Upper lobe of left lung (tissue), 4 donors: ENCODE measurements around the gene MRPL17.

Source experiments
- CTCF ChIP-seq, 6 experiments: fragments of 450-650 bp in 4 of 6; fragments of 200-600 bp in 2 of 6; sonication (generic) in 2 of 6; IDR thresholded peaks; one replicate each; pipeline ENCODE4 v1.5.1; 2016 to 2019; ENCODE audit warnings: antibody characterized with exemption in 6 of 6
- EP300 ChIP-seq, 4 donors: sonication (generic); formaldehyde crosslinking; IDR thresholded peaks; one replicate each; pipeline ENCODE4 v1.5.1; 2017; ENCODE audit warnings: antibody characterized with exemption in 4 of 4, control low read depth in 2 of 4
- POLR2A ChIP-seq, 4 donors: fragments of 450-650 bp; IDR thresholded peaks; one replicate each; pipeline ENCODE4 v1.5.1; 2016 to 2017; ENCODE audit warnings: antibody characterized with exemption in 4 of 4, mild to moderate bottlenecking in 2 of 4
- POLR2AphosphoS5 ChIP-seq, 2 donors: sonication (generic); formaldehyde crosslinking; IDR thresholded peaks; one replicate each; pipeline ENCODE4 v1.5.1; 2017; ENCODE audit warnings: antibody characterized with exemption in 2 of 2

GRCh38 chr11:6653097-6653496 is 30.0 kb downstream of the MRPL17 start:
- TF ChIP-seq CTCF (IDR thresholded peaks at IDR 0.05): no peak
- no peak for TF ChIP-seq POLR2AphosphoS5 (IDR thresholded peaks at IDR 0.05)
- TF ChIP-seq EP300 (IDR thresholded peaks at IDR 0.05): no peak
- TF ChIP-seq POLR2A (IDR thresholded peaks at IDR 0.05): no peak
